ENCODE data around the gene SLC11A2. TPM values are rescaled to one million over a fixed set of nuclear protein-coding genes. Genes with fewer than 3 reads are reported as not detected.
A peak's percentile ranks its signal among the peaks of the same experiment; 100 is the strongest.

SLC11A2 gene
- total and polyA plus RNA-seq, 2 of the 13 experiments (the other 11 are each of a cell fraction or from before 2014, with no cell fraction given), result 71.7 to 77.0 TPM

DNA sequence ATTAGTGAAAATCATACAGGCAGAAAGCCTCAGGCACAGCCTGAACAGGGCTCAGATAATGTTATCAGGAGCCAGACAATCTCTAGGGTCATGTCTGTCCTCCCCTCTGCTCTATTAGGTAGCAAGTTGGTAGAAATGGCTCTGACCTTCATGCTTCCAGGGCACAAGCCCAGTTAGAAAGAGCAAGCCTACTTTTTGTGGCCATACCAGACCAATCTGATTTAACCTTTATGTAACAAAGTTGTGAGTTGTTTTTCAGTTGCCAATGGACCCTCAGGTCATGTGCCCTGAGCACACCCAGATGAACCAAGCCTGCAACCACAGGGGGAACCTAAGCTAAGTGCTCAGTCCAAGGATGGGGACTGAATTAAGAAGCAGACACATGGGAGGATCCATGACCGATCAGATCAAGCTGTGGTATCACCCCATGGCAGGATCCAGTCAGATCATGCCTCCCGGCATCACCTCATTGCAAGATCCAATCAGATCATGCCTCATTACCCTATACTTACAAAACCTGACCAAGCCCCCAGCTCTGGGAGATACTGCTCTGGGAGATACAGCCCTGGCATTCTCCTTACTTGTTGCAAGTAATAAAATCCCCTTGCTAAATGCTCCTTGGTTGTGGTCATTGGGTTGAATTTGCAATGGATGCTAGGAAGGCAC lies 92.6 kb downstream of the SLC11A2 start (continued):
- TF ChIP-seq ZNF724P (CRISPR knock-in tag; IDR thresholded peaks at IDR 0.05; ENCODE audit: borderline replicate concordance) (no peak), ZNF431 (CRISPR knock-in tag; IDR thresholded peaks at IDR 0.05; ENCODE audit: borderline replicate concordance, low read depth) (no peak), WIZ (CRISPR knock-in tag; IDR thresholded peaks at IDR 0.05) (no peak), POLR2AphosphoS5 (IDR thresholded peaks at IDR 0.05; ENCODE audit: low read depth, low read length) (peak; percentile 46; the same call in 1 of the 2 replicates), ZNF331 (CRISPR knock-in tag; IDR thresholded peaks at IDR 0.05) (0 out of 2 replicates have a peak, but pooled peaks have one; percentile 28), DMAP1 (CRISPR knock-in tag; IDR thresholded peaks at IDR 0.05) (peak; percentile 43; the same call in 1 of the 2 replicates), HNF4A (CRISPR knock-in tag; IDR thresholded peaks at IDR 0.05) (peak; percentile 61), ZNF253 (CRISPR knock-in tag; IDR thresholded peaks at IDR 0.05; ENCODE audit: borderline replicate concordance) (no peak), ZNF263 (CRISPR knock-in tag; IDR thresholded peaks at IDR 0.05) (0 out of 2 replicates have a peak, but pooled peaks have one; percentile 22), FOXK1 (CRISPR knock-in tag; IDR thresholded peaks at IDR 0.05; ENCODE audit: borderline replicate concordance, low read depth) (0 out of 2 replicates have a peak, but pooled peaks have one; percentile 22), IKZF4 (CRISPR knock-in tag; IDR thresholded peaks at IDR 0.05; ENCODE audit: borderline replicate concordance, low read depth, not compliant biosample characterization) (no peak), NR2F6 (IDR thresholded peaks at IDR 0.05) (0 out of 2 replicates have a peak, but pooled peaks have one; percentile 10), NR2F6 (CRISPR knock-in tag; IDR thresholded peaks at IDR 0.05) (no peak)
- TF ChIP-seq, protein P1, sequence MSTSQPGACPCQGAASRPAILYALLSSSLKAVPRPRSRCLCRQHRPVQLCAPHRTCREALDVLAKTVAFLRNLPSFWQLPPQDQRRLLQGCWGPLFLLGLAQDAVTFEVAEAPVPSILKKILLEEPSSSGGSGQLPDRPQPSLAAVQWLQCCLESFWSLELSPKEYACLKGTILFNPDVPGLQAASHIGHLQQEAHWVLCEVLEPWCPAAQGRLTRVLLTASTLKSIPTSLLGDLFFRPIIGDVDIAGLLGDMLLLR (CRISPR knock-in tag; IDR thresholded peaks at IDR 0.05), result no peak
- TF ChIP-seq, protein P2, sequence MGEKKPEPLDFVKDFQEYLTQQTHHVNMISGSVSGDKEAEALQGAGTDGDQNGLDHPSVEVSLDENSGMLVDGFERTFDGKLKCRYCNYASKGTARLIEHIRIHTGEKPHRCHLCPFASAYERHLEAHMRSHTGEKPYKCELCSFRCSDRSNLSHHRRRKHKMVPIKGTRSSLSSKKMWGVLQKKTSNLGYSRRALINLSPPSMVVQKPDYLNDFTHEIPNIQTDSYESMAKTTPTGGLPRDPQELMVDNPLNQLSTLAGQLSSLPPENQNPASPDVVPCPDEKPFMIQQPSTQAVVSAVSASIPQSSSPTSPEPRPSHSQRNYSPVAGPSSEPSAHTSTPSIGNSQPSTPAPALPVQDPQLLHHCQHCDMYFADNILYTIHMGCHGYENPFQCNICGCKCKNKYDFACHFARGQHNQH (CRISPR knock-in tag; IDR thresholded peaks at IDR 0.05), result 0 out of 2 replicates have a peak, but pooled peaks have one; percentile 17
- TF ChIP-seq, protein P3, sequence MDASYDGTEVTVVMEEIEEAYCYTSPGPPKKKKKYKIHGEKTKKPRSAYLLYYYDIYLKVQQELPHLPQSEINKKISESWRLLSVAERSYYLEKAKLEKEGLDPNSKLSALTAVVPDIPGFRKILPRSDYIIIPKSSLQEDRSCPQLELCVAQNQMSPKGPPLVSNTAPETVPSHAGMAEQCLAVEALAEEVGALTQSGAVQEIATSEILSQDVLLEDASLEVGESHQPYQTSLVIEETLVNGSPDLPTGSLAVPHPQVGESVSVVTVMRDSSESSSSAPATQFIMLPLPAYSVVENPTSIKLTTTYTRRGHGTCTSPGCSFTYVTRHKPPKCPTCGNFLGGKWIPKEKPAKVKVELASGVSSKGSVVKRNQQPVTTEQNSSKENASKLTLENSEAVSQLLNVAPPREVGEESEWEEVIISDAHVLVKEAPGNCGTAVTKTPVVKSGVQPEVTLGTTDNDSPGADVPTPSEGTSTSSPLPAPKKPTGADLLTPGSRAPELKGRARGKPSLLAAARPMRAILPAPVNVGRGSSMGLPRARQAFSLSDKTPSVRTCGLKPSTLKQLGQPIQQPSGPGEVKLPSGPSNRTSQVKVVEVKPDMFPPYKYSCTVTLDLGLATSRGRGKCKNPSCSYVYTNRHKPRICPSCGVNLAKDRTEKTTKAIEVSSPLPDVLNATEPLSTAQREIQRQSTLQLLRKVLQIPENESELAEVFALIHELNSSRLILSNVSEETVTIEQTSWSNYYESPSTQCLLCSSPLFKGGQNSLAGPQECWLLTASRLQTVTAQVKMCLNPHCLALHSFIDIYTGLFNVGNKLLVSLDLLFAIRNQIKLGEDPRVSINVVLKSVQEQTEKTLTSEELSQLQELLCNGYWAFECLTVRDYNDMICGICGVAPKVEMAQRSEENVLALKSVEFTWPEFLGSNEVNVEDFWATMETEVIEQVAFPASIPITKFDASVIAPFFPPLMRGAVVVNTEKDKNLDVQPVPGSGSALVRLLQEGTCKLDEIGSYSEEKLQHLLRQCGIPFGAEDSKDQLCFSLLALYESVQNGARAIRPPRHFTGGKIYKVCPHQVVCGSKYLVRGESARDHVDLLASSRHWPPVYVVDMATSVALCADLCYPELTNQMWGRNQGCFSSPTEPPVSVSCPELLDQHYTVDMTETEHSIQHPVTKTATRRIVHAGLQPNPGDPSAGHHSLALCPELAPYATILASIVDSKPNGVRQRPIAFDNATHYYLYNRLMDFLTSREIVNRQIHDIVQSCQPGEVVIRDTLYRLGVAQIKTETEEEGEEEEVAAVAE (CRISPR knock-in tag; IDR thresholded peaks at IDR 0.05; ENCODE audit: borderline replicate concordance), result 0 out of 2 replicates have a peak, but pooled peaks have one; percentile 20
- TF ChIP-seq, protein P4, sequence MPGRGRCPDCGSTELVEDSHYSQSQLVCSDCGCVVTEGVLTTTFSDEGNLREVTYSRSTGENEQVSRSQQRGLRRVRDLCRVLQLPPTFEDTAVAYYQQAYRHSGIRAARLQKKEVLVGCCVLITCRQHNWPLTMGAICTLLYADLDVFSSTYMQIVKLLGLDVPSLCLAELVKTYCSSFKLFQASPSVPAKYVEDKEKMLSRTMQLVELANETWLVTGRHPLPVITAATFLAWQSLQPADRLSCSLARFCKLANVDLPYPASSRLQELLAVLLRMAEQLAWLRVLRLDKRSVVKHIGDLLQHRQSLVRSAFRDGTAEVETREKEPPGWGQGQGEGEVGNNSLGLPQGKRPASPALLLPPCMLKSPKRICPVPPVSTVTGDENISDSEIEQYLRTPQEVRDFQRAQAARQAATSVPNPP (CRISPR knock-in tag; IDR thresholded peaks at IDR 0.05), result no peak
- TF ChIP-seq, protein P5, sequence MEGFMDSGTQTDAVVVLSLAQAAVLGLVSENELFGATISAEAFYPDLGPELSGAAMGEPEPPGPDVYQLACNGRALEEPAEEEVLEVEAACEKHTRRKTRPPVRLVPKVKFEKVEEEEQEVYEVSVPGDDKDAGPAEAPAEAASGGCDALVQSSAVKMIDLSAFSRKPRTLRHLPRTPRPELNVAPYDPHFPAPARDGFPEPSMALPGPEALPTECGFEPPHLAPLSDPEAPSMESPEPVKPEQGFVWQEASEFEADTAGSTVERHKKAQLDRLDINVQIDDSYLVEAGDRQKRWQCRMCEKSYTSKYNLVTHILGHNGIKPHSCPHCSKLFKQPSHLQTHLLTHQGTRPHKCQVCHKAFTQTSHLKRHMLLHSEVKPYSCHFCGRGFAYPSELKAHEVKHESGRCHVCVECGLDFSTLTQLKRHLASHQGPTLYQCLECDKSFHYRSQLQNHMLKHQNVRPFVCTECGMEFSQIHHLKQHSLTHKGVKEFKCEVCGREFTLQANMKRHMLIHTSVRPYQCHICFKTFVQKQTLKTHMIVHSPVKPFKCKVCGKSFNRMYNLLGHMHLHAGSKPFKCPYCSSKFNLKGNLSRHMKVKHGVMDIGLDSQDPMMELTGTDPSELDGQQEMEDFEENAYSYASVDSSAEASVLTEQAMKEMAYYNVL (CRISPR knock-in tag; IDR thresholded peaks at IDR 0.05; ENCODE audit: borderline replicate concordance), result no peak

All from HepG2 (cell line).